ENCODE measurements around the gene TPM3. TPM values are rescaled to one million over a fixed set of nuclear protein-coding genes. Genes with fewer than 3 reads are reported as not detected.

Gene TPM3
- total and polyA plus RNA-seq, 9 of the 15 experiments (the other 6 are each of a cell fraction or from before 2014, with no cell fraction given): 202 to 604 (median 421) TPM

DNA sequence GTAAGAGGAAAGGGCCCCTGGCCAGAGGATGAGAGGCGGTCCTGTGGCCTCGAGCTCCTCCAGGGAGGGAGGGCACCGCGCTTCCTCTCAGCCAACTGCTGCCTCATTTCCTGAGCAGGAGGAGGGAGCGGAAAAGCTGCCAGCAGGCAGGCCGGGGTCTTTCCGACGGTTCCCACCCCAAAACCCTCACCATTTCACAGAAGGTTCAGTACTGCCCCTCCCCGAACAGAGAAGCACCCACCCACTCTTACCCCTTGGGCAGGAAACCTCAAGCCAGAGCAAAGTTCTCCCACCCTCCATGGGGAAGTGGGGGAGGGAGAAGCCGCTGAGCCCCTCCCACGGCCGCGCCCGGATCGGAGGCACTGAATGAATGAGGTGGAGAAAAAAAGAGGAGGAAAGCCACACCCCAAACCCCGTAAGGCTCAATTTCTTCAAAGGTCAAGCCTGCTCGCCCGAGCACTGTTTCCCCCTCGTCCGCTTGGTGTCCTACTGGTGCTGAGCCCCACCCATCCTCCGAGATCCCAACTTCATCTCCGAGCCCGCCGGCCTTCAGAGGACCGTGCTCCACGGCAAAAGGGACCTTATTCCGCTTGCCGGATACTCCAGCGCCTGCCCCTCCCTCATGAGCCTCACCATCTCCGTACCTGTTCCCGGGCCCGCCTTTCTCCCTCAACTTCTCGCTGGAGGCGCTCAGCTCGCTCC is 9.4 kb downstream of the TPM3 start (continued):
- TF ChIP-seq ZNF699 (CRISPR knock-in tag; IDR thresholded peaks at IDR 0.05; ENCODE audit: insufficient replicate concordance) (no peak), CBFB (CRISPR knock-in tag; IDR thresholded peaks at IDR 0.05) (no peak), NR4A1 (CRISPR knock-in tag; IDR thresholded peaks at IDR 0.05) (no peak), NR4A1 (tag; IDR thresholded peaks at IDR 0.05) (no peak), PYGO2 (tag; IDR thresholded peaks at IDR 0.05) (no peak), MBD2 (IDR thresholded peaks at IDR 0.05; ENCODE audit: borderline replicate concordance, low read depth) (0 out of 2 replicates have a peak, but pooled peaks have one; percentile 20), EWSR1 (IDR thresholded peaks at IDR 0.05; ENCODE audit: borderline replicate concordance, low read depth, partially characterized antibody) (no peak), POLR3G (IDR thresholded peaks at IDR 0.05; ENCODE audit: extremely low read depth, insufficient read length, insufficient replicate concordance) (no peak), MTF1 (CRISPR knock-in tag; IDR thresholded peaks at IDR 0.05; ENCODE audit: borderline replicate concordance) (no peak), ZEB2 (IDR thresholded peaks at IDR 0.05) (no peak), NFATC3 (IDR thresholded peaks at IDR 0.05) (no peak), ZNF12 (CRISPR knock-in tag; IDR thresholded peaks at IDR 0.05) (no peak), EP300 (IDR thresholded peaks at IDR 0.05; ENCODE audit: low read length) (no peak; the same call in 1 of the 2 replicates), ZNF311 (CRISPR knock-in tag; IDR thresholded peaks at IDR 0.05) (no peak), NFIC (IDR thresholded peaks at IDR 0.05) (peak; percentile 32), ZNF124 (CRISPR knock-in tag; IDR thresholded peaks at IDR 0.05) (no peak), ZNF121 (CRISPR knock-in tag; conservative IDR thresholded peaks at IDR 0.05) (peak; percentile 49; the same call in 1 of the 2 replicates), TSC22D4 (tag; IDR thresholded peaks at IDR 0.05) (no peak)
- TF ChIP-seq, protein P1, sequence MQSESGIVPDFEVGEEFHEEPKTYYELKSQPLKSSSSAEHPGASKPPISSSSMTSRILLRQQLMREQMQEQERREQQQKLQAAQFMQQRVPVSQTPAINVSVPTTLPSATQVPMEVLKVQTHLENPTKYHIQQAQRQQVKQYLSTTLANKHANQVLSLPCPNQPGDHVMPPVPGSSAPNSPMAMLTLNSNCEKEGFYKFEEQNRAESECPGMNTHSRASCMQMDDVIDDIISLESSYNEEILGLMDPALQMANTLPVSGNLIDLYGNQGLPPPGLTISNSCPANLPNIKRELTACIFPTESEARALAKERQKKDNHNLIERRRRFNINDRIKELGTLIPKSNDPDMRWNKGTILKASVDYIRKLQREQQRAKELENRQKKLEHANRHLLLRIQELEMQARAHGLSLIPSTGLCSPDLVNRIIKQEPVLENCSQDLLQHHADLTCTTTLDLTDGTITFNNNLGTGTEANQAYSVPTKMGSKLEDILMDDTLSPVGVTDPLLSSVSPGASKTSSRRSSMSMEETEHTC (IDR thresholded peaks at IDR 0.05): no peak
- TF ChIP-seq, protein P2, sequence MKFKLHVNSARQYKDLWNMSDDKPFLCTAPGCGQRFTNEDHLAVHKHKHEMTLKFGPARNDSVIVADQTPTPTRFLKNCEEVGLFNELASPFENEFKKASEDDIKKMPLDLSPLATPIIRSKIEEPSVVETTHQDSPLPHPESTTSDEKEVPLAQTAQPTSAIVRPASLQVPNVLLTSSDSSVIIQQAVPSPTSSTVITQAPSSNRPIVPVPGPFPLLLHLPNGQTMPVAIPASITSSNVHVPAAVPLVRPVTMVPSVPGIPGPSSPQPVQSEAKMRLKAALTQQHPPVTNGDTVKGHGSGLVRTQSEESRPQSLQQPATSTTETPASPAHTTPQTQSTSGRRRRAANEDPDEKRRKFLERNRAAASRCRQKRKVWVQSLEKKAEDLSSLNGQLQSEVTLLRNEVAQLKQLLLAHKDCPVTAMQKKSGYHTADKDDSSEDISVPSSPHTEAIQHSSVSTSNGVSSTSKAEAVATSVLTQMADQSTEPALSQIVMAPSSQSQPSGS (CRISPR knock-in tag; IDR thresholded peaks at IDR 0.05): no peak; the same call in 1 of the 2 replicates
- TF ChIP-seq, protein P3, sequence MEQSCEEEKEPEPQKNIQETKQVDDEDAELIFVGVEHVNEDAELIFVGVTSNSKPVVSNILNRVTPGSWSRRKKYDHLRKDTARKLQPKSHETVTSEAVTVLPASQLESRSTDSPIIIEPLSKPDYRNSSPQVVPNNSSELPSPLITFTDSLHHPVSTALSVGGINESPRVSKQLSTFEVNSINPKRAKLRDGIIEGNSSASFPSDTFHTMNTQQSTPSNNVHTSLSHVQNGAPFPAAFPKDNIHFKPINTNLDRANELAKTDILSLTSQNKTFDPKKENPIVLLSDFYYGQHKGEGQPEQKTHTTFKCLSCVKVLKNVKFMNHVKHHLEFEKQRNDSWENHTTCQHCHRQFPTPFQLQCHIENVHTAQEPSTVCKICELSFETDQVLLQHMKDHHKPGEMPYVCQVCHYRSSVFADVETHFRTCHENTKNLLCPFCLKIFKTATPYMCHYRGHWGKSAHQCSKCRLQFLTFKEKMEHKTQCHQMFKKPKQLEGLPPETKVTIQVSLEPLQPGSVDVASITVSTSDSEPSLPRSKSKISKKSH (CRISPR knock-in tag; IDR thresholded peaks at IDR 0.05): no peak
- TF ChIP-seq, protein P4, sequence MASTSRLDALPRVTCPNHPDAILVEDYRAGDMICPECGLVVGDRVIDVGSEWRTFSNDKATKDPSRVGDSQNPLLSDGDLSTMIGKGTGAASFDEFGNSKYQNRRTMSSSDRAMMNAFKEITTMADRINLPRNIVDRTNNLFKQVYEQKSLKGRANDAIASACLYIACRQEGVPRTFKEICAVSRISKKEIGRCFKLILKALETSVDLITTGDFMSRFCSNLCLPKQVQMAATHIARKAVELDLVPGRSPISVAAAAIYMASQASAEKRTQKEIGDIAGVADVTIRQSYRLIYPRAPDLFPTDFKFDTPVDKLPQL (IDR thresholded peaks at IDR 0.05; ENCODE audit: extremely low read depth, insufficient read length): no peak
- TF ChIP-seq, protein P5, sequence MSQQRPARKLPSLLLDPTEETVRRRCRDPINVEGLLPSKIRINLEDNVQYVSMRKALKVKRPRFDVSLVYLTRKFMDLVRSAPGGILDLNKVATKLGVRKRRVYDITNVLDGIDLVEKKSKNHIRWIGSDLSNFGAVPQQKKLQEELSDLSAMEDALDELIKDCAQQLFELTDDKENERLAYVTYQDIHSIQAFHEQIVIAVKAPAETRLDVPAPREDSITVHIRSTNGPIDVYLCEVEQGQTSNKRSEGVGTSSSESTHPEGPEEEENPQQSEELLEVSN (IDR thresholded peaks at IDR 0.05; ENCODE audit: borderline replicate concordance in 1 of 2, extremely low read depth in 1 of 2, insufficient read depth in 1 of 2, insufficient read length in 1 of 2, low read depth in 1 of 2, low read length in 1 of 2, poor library complexity in 1 of 2, severe bottlenecking in 1 of 2): peak; percentile 24 to 51

All from K562 (cell line).